Hepatocyte (in vitro differentiated cells): ENCODE data around the gene CDC42EP1.

Source experiments
- EZH2 ChIP-seq: fragments of 200-600 bp; sonication (generic); IDR thresholded peaks from 2 replicates; pipeline ENCODE4 v1.6.1; 2016; ENCODE audit warnings: antibody characterized with exemption, mild to moderate bottlenecking, borderline replicate concordance
- EZH2phosphoT487 ChIP-seq: fragments of 200-600 bp; sonication (generic); IDR thresholded peaks from one replicate; pipeline ENCODE4 v1.6.1; 2018; ENCODE audit warnings: antibody characterized with exemption, mild to moderate bottlenecking, low read depth, moderate library complexity; ENCODE audit not compliant: unreplicated experiment, severe bottlenecking
- TF ChIP-seq, protein P1 (sequence below): fragments of 200-600 bp; sonication (generic); IDR thresholded peaks from 2 replicates; pipeline ENCODE4 v1.5.1; 2016; ENCODE audit warnings: antibody characterized with exemption, mild to moderate bottlenecking; ENCODE audit not compliant: poor library complexity

DNA sequence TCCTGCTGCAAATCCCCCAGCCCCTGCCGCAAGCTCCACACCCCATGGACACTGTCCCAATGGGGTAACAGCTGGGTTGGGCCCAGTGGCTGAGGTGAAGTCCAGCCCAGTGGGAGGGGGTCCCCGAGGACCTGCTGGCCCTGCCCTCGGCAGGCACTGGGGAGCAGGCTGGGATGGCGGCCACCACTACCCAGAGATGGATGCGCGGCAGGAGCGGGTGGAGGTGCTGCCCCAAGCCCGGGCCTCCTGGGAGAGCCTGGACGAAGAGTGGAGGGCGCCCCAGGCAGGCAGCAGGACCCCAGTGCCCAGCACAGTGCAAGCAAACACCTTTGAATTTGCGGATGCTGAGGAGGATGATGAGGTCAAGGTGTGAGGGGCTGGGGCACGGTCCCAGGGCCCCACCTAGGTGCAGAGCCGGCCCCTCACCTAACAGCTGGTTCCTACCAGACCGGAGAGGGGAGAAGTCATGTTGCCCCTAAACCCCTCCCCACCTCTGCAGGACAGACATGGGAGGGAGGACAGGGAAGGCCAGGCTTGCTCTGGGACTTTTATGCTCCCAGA lies 8.2 kb downstream of the CDC42EP1 start:
- TF ChIP-seq, protein P1, sequence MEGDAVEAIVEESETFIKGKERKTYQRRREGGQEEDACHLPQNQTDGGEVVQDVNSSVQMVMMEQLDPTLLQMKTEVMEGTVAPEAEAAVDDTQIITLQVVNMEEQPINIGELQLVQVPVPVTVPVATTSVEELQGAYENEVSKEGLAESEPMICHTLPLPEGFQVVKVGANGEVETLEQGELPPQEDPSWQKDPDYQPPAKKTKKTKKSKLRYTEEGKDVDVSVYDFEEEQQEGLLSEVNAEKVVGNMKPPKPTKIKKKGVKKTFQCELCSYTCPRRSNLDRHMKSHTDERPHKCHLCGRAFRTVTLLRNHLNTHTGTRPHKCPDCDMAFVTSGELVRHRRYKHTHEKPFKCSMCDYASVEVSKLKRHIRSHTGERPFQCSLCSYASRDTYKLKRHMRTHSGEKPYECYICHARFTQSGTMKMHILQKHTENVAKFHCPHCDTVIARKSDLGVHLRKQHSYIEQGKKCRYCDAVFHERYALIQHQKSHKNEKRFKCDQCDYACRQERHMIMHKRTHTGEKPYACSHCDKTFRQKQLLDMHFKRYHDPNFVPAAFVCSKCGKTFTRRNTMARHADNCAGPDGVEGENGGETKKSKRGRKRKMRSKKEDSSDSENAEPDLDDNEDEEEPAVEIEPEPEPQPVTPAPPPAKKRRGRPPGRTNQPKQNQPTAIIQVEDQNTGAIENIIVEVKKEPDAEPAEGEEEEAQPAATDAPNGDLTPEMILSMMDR: no peak
- TF ChIP-seq EZH2phosphoT487 (no peak), EZH2 (no peak)
